H9 (cell line): ENCODE results near the gene HS6ST3. TPM values are rescaled to one million over a fixed set of nuclear protein-coding genes. Genes with fewer than 3 reads are reported as not detected.
A peak's percentile ranks its signal among the peaks of the same experiment; 100 is the strongest.

ENCODE experiments used
- DNase-seq: peaks from one replicate; pipeline ENCODE4 v3.0.0-alpha.2; 2017
- H2AFZ ChIP-seq: one replicate; pipeline ENCODE4 v1.6.1; 2013; ENCODE audit warnings: mild to moderate bottlenecking, low read length, control low read depth, moderate library complexity
- H2AK5ac ChIP-seq: 2 replicates; pipeline ENCODE4 v1.6.1; 2013; ENCODE audit warnings: low read length, control low read depth, mixed read lengths; ENCODE audit not compliant: insufficient read length
- H2BK120ac ChIP-seq: one replicate; pipeline ENCODE4 v1.6.1; 2013; ENCODE audit warnings: low read depth, mild to moderate bottlenecking, low read length, control low read depth, inconsistent platforms; ENCODE audit not compliant: poor library complexity, severe bottlenecking
- H2BK12ac ChIP-seq: 2 replicates; pipeline ENCODE4 v1.6.1; 2013; ENCODE audit warnings: low read length, control low read depth, mixed read lengths, low read depth; ENCODE audit not compliant: insufficient read length
- H2BK15ac ChIP-seq: 2 replicates; pipeline ENCODE4 v1.6.1; 2013; ENCODE audit warnings: low read depth, low read length, control low read depth
- H2BK20ac ChIP-seq: one replicate; pipeline ENCODE4 v1.6.1; 2013; ENCODE audit warnings: low read depth, mild to moderate bottlenecking, low read length, control low read depth, inconsistent platforms; ENCODE audit not compliant: poor library complexity, severe bottlenecking
- H2BK5ac ChIP-seq: 2 replicates; pipeline ENCODE4 v1.6.1; 2013; ENCODE audit warnings: low read length, control low read depth, mixed read lengths; ENCODE audit not compliant: insufficient read length
- H3K14ac ChIP-seq: 2 replicates; pipeline ENCODE4 v1.6.1; 2013; ENCODE audit warnings: low read length, control low read depth; ENCODE audit not compliant: insufficient read depth
- H3K18ac ChIP-seq: 2 replicates; pipeline ENCODE4 v1.6.1; 2013; ENCODE audit warnings: low read depth, mild to moderate bottlenecking, mixed read lengths, low read length, control low read depth; ENCODE audit not compliant: insufficient read length
- H3K23ac ChIP-seq: 2 replicates; pipeline ENCODE4 v1.6.1; 2013; ENCODE audit warnings: low read length, control low read depth, mixed read lengths, low read depth; ENCODE audit not compliant: insufficient read length
- H3K23me2 ChIP-seq: 2 replicates; pipeline ENCODE4 v1.6.1; 2013; ENCODE audit warnings: low read depth, mild to moderate bottlenecking, mixed read lengths, low read length, control low read depth; ENCODE audit not compliant: insufficient read length, poor library complexity, severe bottlenecking
- H3K27ac ChIP-seq: 2 replicates; pipeline ENCODE4 v1.5.1; 2013; ENCODE audit warnings: low read length, control low read depth, mixed read lengths, low read depth; ENCODE audit not compliant: insufficient read length
- H3K27me3 ChIP-seq: 2 replicates; pipeline ENCODE4 v1.6.1; 2013; ENCODE audit warnings: low read length, control low read depth, inconsistent platforms; ENCODE audit not compliant: insufficient read depth
- H3K4ac ChIP-seq: 2 replicates; pipeline ENCODE4 v1.6.1; 2013; ENCODE audit warnings: low read depth, mild to moderate bottlenecking, control low read depth, inconsistent platforms, low read length, moderate library complexity
- H3K4me1 ChIP-seq: 2 replicates; pipeline ENCODE4 v1.6.1; 2013; ENCODE audit warnings: low read length, control low read depth, inconsistent platforms; ENCODE audit not compliant: insufficient read depth
- H3K4me2 ChIP-seq: 2 replicates; pipeline ENCODE4 v1.6.1; 2013; ENCODE audit warnings: low read length, control low read depth, mixed read lengths; ENCODE audit not compliant: insufficient read length, insufficient read depth
- H3K56ac ChIP-seq: 2 replicates; pipeline ENCODE4 v1.6.1; 2013; ENCODE audit warnings: low read depth, mild to moderate bottlenecking, mixed read lengths, low read length, control low read depth; ENCODE audit not compliant: insufficient read length
- H3K79me1 ChIP-seq: 2 replicates; pipeline ENCODE4 v1.6.1; 2013; ENCODE audit warnings: low read depth, mild to moderate bottlenecking, moderate library complexity, low read length, control low read depth, inconsistent platforms; ENCODE audit not compliant: insufficient read depth, poor library complexity, severe bottlenecking
- H3K79me2 ChIP-seq: 2 replicates; pipeline ENCODE4 v1.6.1; 2013; ENCODE audit warnings: low read length, control low read depth, inconsistent platforms; ENCODE audit not compliant: insufficient read depth
- H3K9ac ChIP-seq: 2 replicates; pipeline ENCODE4 v1.6.1; 2013; ENCODE audit warnings: low read length, control low read depth, mixed read lengths; ENCODE audit not compliant: insufficient read length; ENCODE audit errors: extremely low read depth
- H3K9me3 ChIP-seq: one replicate; pipeline ENCODE4 v1.6.1; 2013; ENCODE audit warnings: low read depth, low read length, inconsistent platforms; ENCODE audit not compliant: control insufficient read depth
- H3T11ph ChIP-seq: one replicate; pipeline ENCODE4 v1.6.1; 2013; ENCODE audit warnings: mild to moderate bottlenecking, low read length, control low read depth, inconsistent platforms
- H4K20me1 ChIP-seq: one replicate; pipeline ENCODE4 v1.6.1; 2013; ENCODE audit not compliant: control insufficient read depth, insufficient read length, insufficient read depth
- H4K5ac ChIP-seq: 2 replicates; pipeline ENCODE4 v1.6.1; 2013; ENCODE audit warnings: low read depth, mild to moderate bottlenecking, mixed read lengths, low read length, control low read depth; ENCODE audit not compliant: insufficient read length
- H4K8ac ChIP-seq: replicated peaks from 2 replicates; pipeline ENCODE4 v1.6.1; 2013; ENCODE audit warnings: low read length, control low read depth, mixed read lengths, low read depth; ENCODE audit not compliant: insufficient read length
- H4K91ac ChIP-seq: 2 replicates; pipeline ENCODE4 v1.6.1; 2013; ENCODE audit warnings: low read depth, mild to moderate bottlenecking, moderate library complexity, mixed read lengths, low read length, control low read depth; ENCODE audit not compliant: insufficient read length
- H3K27ac Mint-ChIP-seq, 3 experiments: 2 replicates in 2 of 3; 3 replicates in 1 of 3; pipeline ENCODE4 v1.8.0; 2020 to 2021; ENCODE audit warnings: mixed read lengths in 3 of 3, mild to moderate bottlenecking in 1 of 3, moderate library complexity in 1 of 3
- H3K27me3 Mint-ChIP-seq: 2 replicates; pipeline ENCODE4 v1.8.0; 2021; ENCODE audit warnings: low read depth, mild to moderate bottlenecking, moderate library complexity, mixed read lengths
- H3K36me3 Mint-ChIP-seq, 3 experiments: 2 replicates in 2 of 3; 3 replicates in 1 of 3; pipeline ENCODE4 v1.8.0; 2020 to 2021; ENCODE audit warnings: low read depth in 3 of 3, mixed read lengths in 3 of 3; ENCODE audit not compliant: insufficient read depth in 1 of 3
- H3K4me1 Mint-ChIP-seq, 2 experiments: 2 replicates each; pipeline ENCODE4 v1.8.0; 2020; ENCODE audit warnings: mixed read lengths in 2 of 2
- H3K4me3 Mint-ChIP-seq, 2 experiments: 2 replicates in 1 of 2; 3 replicates in 1 of 2; pipeline ENCODE4 v1.8.0; 2020 to 2021; ENCODE audit warnings: mild to moderate bottlenecking in 2 of 2, mixed read lengths in 2 of 2, moderate library complexity in 1 of 2
- H3K9me3 Mint-ChIP-seq, 2 experiments: 2 replicates in 1 of 2; 3 replicates in 1 of 2; pipeline ENCODE4 v1.8.0; 2020; ENCODE audit warnings: mild to moderate bottlenecking in 2 of 2, mixed read lengths in 2 of 2, moderate library complexity in 1 of 2
- WGBS: extraction: QIAGEN DNeasy Blood & Tissue Kit; methylation state at CpG from one replicate; pipeline ENCODE4 v1.1.7; 2013; ENCODE audit warnings: missing lambda C conversion rate, low lambda C conversion rate, mixed read lengths; ENCODE audit not compliant: insufficient read length; ENCODE audit errors: extremely low coverage; 5-methylcytosine and 5-hydroxymethylcytosine counted together
- total RNA-seq: library from RNA; stranded (reverse); gene quantifications from 2 replicates; pipeline ENCODE4 v1.2.1, GENCODE V29; 2021
- TF ChIP-seq, protein P1 (sequence below): fragments of 200-600 bp; sonication (generic); conservative IDR thresholded peaks from 3 replicates; pipeline ENCODE4 v1.8.0; 2021; ENCODE audit warnings: antibody characterized with exemption, mild to moderate bottlenecking

Gene HS6ST3
- total RNA-seq, 1 experiment from 2014 or later: 0.44 TPM

DNA sequence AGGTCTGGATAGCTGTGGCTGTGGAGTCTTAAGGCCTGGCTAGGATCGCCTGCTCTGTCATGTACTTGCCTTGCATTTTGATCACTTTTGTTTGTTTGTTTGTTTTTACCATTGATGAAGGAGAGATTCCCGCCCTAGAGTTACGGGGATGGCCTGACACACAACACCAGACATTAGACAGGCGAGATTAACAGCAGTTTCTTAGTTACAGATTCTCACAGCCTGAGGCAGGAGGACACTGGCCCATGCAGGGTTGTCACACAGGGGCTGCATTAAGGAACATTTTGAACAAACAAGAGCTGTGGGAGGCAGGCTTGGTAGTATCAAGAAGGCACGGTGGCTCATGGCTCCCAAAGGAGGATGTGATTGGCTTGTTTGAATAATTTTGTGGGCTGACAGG is 291.8 kb downstream of the HS6ST3 start:
- Histone ChIP-seq H3K9me3 (no peaks in the 10 kb centered on the region), H3K18ac (no peak overlapping the region), H3K27ac (no peak overlapping the region), H3K9ac (no peak overlapping the region), H3K27me3 (no peaks in the 10 kb centered on the region), H4K20me1 (no peaks in the 10 kb centered on the region), H2BK5ac (no peak overlapping the region), H3K23me2 (no peaks in the 10 kb centered on the region), H3K4me1 (no peaks in the 10 kb centered on the region), H3K14ac (no peak overlapping the region; the same call in 1 of the 2 replicates), H2AFZ (no peak overlapping the region), H3K79me2 (no peaks in the 10 kb centered on the region), H4K8ac (no peak overlapping the region), H3K79me1 (no peaks in the 10 kb centered on the region), H2BK12ac (no peak overlapping the region), H2AK5ac (no peak overlapping the region), H3K4ac (no peak overlapping the region), H4K91ac (no peak overlapping the region), H3K23ac (no peak overlapping the region), H2BK15ac (no peak overlapping the region), H3K4me2 (no peak overlapping the region), H2BK20ac (no peak overlapping the region), H4K5ac (no peak overlapping the region), H3K56ac (no peak overlapping the region), H2BK120ac (no peak overlapping the region), H3T11ph (no peak overlapping the region)
- Mint-ChIP-seq H3K27ac (peak overlapping the region; percentile 2 to 78 (median 19); a peak in 4 of 7 replicates), H3K36me3 (no peaks in the 10 kb centered on the region; a peak in 1 of 7 replicates), H3K27me3 (no peaks in the 10 kb centered on the region; the same call in 1 of the 2 replicates), H3K4me3 (no peak overlapping the region), H3K9me3 (no peaks in the 10 kb centered on the region), H3K4me1 (peaks cover 9 to 14% of the 10 kb centered on the region in 2 experiments)
- TF ChIP-seq, protein P1, sequence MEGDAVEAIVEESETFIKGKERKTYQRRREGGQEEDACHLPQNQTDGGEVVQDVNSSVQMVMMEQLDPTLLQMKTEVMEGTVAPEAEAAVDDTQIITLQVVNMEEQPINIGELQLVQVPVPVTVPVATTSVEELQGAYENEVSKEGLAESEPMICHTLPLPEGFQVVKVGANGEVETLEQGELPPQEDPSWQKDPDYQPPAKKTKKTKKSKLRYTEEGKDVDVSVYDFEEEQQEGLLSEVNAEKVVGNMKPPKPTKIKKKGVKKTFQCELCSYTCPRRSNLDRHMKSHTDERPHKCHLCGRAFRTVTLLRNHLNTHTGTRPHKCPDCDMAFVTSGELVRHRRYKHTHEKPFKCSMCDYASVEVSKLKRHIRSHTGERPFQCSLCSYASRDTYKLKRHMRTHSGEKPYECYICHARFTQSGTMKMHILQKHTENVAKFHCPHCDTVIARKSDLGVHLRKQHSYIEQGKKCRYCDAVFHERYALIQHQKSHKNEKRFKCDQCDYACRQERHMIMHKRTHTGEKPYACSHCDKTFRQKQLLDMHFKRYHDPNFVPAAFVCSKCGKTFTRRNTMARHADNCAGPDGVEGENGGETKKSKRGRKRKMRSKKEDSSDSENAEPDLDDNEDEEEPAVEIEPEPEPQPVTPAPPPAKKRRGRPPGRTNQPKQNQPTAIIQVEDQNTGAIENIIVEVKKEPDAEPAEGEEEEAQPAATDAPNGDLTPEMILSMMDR: no peak
- DNase-seq: no peak
- WGBS: no CpG with 5 or more reads among the region's 5 CpGs
